Parathyroid adenoma (tissue), 2 donors: ENCODE data around the gene RNASET2.

ENCODE experiments used
- H2AFZ ChIP-seq: fragments of 300-600 bp; sonication (generic); one replicate; pipeline ENCODE4 v1.7.0; 2017; ENCODE audit warnings: antibody characterized with exemption, mild to moderate bottlenecking
- H3K27ac ChIP-seq: fragments of 300-600 bp; sonication (generic); one replicate; pipeline ENCODE4 v1.7.0; 2017
- H3K27me3 ChIP-seq: fragments of 300-600 bp; sonication (generic); one replicate; pipeline ENCODE4 v1.7.0; 2017; ENCODE audit warnings: low read length; ENCODE audit not compliant: control insufficient read depth, insufficient read depth
- H3K36me3 ChIP-seq: fragments of 300-600 bp; sonication (generic); one replicate; pipeline ENCODE4 v1.7.0; 2017; ENCODE audit warnings: low read length; ENCODE audit not compliant: control insufficient read depth, insufficient read depth
- H3K4me1 ChIP-seq: fragments of 300-600 bp; sonication (generic); one replicate; pipeline ENCODE4 v1.7.0; 2017; ENCODE audit warnings: control low read depth
- H3K4me2 ChIP-seq: fragments of 300-600 bp; sonication (generic); one replicate; pipeline ENCODE4 v1.7.0; 2017; ENCODE audit warnings: low read length
- H3K4me3 ChIP-seq: fragments of 300-600 bp; sonication (generic); one replicate; pipeline ENCODE4 v1.7.0; 2017; ENCODE audit warnings: low read depth, low read length
- H3K79me2 ChIP-seq: fragments of 300-600 bp; sonication (generic); one replicate; pipeline ENCODE4 v1.7.0; 2017; ENCODE audit warnings: control low read depth
- H3K9ac ChIP-seq: fragments of 300-600 bp; sonication (generic); one replicate; pipeline ENCODE4 v1.7.0; 2017; ENCODE audit warnings: mild to moderate bottlenecking
- H3K9me3 ChIP-seq: fragments of 300-600 bp; sonication (generic); one replicate; pipeline ENCODE4 v1.7.0; 2017; ENCODE audit warnings: low read length; ENCODE audit not compliant: control insufficient read depth
- TF ChIP-seq, protein P1 (sequence below): fragments of 300-600 bp; sonication (generic); IDR thresholded peaks from one replicate; pipeline ENCODE4 v1.7.0; 2017; ENCODE audit warnings: antibody characterized with exemption, mild to moderate bottlenecking
- donor health status: primary hyperparathyroidism.

RNASET2 gene, protein sequence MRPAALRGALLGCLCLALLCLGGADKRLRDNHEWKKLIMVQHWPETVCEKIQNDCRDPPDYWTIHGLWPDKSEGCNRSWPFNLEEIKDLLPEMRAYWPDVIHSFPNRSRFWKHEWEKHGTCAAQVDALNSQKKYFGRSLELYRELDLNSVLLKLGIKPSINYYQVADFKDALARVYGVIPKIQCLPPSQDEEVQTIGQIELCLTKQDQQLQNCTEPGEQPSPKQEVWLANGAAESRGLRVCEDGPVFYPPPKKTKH

DNA sequence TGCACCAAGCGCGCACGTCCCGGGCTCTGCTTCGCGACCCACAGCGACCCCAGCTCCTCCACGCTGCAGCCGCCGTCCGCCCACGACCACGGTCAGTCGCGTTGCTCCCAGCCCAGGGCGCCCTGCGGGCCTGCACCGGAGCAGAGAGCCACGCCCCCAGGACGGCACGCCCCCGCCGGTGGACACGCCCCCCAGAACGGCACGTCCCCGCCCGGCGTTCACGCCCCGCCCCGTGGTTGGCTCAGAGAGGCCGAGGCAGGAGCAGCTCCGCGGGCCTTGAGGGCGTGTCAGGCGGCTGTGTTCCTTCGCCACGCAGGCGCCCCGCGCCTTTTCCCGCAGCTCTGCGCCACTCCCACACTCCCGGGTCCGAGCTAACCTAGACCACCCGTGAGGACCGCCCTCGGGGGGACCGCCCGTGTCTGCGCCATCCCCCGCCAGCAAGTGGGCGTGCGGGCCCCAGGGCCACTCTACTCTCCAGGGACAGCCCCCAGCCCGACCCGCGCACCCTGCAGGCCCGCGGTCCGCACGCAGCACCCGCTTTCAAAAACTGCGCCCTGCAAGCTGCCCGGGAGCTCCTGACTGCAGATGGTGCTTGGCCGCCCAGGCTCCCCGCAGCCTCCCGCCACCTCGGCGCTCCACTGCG, at the start of gene RNASET2:
RNASET2 (minus strand) TSS at position 107 of the 643 bp plus-strand sequence. CDS start 368 bp downstream, outside the sequence.
- Histone ChIP-seq H3K9ac (peak within 1 kb of the TSS; percentile 97), H3K9me3 (no peaks in the 10 kb centered on the region), H3K4me2 (peak within 1 kb of the TSS; percentile 100), H3K4me3 (peak within 1 kb of the TSS; percentile 88), H2AFZ (peak within 1 kb of the TSS; percentile 100), H3K27me3 (no peaks in the 10 kb centered on the region), H3K4me1 (peaks cover 7% of the 10 kb centered on the region), H3K79me2 (no peaks in the 10 kb centered on the region), H3K36me3 (no peaks in the 10 kb centered on the region), H3K27ac (peak within 1 kb of the TSS; percentile 94)
- TF ChIP-seq, protein P1, sequence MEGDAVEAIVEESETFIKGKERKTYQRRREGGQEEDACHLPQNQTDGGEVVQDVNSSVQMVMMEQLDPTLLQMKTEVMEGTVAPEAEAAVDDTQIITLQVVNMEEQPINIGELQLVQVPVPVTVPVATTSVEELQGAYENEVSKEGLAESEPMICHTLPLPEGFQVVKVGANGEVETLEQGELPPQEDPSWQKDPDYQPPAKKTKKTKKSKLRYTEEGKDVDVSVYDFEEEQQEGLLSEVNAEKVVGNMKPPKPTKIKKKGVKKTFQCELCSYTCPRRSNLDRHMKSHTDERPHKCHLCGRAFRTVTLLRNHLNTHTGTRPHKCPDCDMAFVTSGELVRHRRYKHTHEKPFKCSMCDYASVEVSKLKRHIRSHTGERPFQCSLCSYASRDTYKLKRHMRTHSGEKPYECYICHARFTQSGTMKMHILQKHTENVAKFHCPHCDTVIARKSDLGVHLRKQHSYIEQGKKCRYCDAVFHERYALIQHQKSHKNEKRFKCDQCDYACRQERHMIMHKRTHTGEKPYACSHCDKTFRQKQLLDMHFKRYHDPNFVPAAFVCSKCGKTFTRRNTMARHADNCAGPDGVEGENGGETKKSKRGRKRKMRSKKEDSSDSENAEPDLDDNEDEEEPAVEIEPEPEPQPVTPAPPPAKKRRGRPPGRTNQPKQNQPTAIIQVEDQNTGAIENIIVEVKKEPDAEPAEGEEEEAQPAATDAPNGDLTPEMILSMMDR = peak; percentile 9

DNA sequence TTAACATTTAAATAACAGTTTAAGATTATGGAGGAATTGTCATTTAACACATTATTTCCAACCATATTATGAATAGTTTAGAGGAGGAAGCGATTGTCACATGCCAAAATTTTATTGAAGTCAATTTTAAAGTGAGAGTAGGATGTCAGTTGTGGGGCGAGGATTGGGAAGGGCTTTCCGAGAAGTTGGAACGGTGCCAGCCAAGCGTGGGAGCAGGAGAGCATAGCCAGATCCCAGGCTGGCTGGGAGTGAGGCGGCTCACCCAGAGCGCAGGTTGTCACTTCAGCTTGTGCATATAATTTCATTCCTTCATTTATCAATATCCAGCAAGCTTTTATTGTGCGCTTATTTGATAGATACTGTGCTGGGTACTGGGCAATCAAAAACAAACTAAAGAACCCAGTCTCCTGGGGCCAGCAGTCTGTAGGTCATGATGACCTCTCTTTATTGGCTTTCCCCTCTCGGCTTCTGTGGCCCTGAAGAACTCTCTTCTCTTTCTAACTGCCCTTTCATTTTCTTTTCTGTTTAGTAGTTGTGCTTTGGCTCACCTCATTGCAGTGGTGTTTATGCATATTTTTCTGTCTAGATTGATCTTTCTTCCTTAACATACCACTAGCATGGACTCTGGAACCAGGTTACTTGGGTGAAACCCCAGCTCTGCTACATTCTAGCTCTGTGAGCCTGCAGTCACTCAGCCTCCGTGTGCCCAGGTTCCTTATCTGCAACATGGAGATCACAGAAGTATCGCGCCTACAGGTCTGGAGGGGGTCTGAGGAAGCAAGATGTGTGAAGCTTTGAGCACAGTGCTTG, 49.2 kb upstream of the RNASET2 start:
- Histone ChIP-seq H3K4me1 (peaks cover 2% of the 10 kb centered on the region), H3K4me3 (no peak overlapping the region), H3K4me2 (no peak overlapping the region), H3K9me3 (no peaks in the 10 kb centered on the region), H3K79me2 (peaks cover 3% of the 10 kb centered on the region), H3K9ac (no peak overlapping the region), H3K36me3 (no peaks in the 10 kb centered on the region), H3K27ac (no peak overlapping the region), H3K27me3 (no peaks in the 10 kb centered on the region), H2AFZ (no peak overlapping the region)
- TF ChIP-seq, protein P1 = no peak

DNA sequence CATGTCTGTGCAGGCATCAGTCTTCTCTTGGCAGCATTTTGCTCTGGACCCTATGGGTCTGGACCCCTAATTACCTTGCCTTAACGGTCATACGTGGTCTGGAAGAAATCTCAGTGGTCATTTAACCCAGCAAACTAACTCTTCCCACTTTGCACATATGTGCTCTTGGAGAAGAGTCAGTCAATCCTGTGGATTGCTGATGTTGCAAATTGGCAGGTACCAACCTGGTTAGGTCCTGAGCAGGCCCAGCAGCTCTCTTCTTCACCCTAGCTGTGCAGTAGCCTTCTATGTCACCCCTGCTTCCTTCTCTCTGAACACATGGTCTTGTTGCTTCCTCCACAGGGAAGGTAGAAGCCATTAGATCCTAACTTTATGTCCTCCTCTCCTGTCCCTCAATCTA, 44.4 kb upstream of the RNASET2 start:
- peaks cover 1% of the 10 kb centered on the region for H3K79me2 ChIP-seq
- H3K9me3 ChIP-seq = no peaks in the 10 kb centered on the region
- H3K4me1 ChIP-seq = peaks cover 5% of the 10 kb centered on the region
- no peaks in the 10 kb centered on the region for H3K27me3 ChIP-seq
- peak overlapping the region; percentile 83 for H3K4me3 ChIP-seq
- H3K27ac ChIP-seq = no peak overlapping the region
- no peak overlapping the region for H3K9ac ChIP-seq
- H3K36me3 ChIP-seq = no peaks in the 10 kb centered on the region
- TF ChIP-seq, protein P1 = no peak
- H3K4me2 ChIP-seq = peak overlapping the region; percentile 17
- no peak overlapping the region for H2AFZ ChIP-seq

DNA sequence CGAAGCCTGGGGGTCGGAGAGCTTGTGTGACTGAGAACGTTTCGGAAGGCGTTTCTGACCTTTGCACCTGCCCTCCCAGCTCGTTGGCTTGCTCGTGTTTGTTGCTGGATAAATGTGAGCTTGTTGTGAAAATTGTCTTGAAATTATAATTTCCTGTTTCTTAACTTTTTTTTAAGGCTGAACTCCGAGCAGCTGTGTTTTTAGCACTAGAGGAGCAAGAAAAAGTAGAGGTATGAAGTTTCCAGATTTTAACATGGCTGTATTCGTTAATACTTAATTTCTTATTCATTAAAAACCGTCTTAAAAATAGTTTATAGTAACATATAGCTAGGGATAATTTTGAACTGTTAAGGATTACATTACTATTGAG, 43.5 kb upstream of the RNASET2 start:
- peak overlapping the region; percentile 92 for H3K4me2 ChIP-seq
- no peaks in the 10 kb centered on the region for H3K27me3 ChIP-seq
- peak overlapping the region; percentile 52 for H3K27ac ChIP-seq
- peak overlapping the region; percentile 92 for H2AFZ ChIP-seq
- TF ChIP-seq, protein P1 = no peak
- no peaks in the 10 kb centered on the region for H3K79me2 ChIP-seq
- H3K36me3 ChIP-seq = no peaks in the 10 kb centered on the region
- peak overlapping the region; percentile 55 for H3K9ac ChIP-seq
- H3K4me3 ChIP-seq = peak overlapping the region; percentile 83
- peaks cover 5% of the 10 kb centered on the region for H3K4me1 ChIP-seq
- no peaks in the 10 kb centered on the region for H3K9me3 ChIP-seq
